NCI-H2171 treated with DMSO at 0.1 percent for 48 hours (cell line): ENCODE results near the gene PERCC1.

Source experiments
- DNase-seq: peaks from one replicate; lab custom pipeline; 2025; lab: John Stamatoyannopoulos, UW

The PERCC1 gene

DNA sequence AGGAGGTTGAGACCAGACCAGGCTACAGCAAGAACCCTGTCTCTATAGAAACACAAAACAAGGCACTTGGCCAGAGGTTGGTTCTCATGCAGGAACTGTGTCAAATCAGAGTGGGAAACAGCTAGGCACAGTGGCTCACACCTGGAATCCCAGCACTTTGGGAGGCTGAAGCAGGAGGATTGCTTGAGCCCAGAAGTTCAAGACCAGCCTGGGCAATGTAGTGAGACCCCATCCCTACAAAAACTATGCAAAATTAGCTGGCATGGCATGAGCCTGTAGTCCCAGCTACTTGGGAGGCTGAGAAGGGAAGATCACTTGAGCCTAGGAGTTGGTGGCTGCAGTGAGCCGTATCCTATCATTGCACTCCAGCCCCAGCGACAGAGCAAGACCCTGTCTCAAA, 18.0 kb upstream of the PERCC1 start:
- DNase-seq: no peak

GRCh38 chr16:1413684-1414531, 17.0 kb upstream of the PERCC1 start:
- peak; percentile 42 for DNase-seq

GRCh38 chr16:1414532-1415260, 16.2 kb upstream of the PERCC1 start, which contains the start of gene UNKL:
UNKL (minus strand) TSS chr16:1414704; CDS start chr16:1414691, 13 bp downstream.
- peak; percentile 11 for DNase-seq

DNA sequence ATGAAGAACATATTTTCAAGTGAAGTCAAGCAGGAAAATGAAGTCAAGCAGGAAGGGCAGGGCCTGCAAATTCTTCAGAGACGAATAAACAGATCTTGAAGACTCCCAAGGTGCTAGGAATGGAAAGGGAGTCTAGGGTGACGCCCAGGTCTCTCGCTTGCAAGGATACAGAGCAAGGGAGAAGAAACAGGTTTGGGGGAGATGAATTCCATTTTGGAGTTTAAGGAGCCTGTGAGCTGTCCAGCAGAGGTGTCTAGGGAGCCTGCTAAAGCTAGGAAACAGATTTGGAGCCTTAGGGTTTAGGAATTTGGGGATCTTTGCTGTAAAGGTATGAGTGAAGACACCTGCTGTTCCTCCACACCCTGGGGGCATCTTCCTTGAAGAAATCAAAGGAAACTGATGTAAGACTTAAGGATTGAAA, 14.3 kb upstream of the PERCC1 start:
- no peak for DNase-seq

DNA sequence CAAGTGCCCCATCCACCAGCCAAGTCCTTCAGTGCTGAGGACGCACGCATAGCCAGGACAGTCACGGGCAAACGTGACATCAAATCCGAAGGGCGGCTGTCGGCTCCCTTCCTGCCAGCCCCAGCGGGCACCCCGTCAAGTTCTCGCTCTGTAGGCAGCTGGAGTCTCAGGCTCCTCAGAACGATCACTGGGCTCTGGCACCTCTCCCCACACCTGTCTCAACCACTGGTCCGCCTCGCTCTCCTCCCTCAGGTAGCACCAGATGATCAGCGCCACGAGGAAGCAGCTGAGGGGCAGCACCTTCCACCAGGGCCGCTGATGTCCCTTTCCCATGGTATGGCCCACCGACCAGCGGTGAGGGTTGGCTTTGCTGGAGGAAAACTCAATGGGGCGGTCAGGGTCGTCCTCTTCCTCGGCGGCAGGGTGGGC, 10.8 kb upstream of the PERCC1 start:
- no peak for DNase-seq

DNA sequence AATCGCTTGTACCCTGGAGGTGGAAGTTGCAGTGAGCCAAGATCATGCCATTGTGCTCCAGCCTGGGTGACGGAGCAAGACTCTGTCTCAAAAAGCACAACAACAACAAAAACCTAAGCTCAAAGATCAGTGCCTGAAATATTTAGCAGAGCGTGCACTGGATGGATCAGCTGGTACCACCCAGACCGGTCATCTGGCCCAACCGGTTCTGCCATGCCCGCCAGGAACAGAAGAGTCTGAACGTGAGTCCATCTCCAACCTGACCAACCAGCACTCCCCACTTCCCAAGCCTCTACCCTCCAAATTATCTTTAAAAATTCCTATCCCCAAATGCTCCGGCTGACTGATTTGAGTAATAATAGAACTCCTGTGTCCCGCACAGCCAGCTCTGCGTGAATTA, 8.8 kb upstream of the PERCC1 start:
- DNase-seq: no peak

- no peak for DNase-seq
Observed at GRCh38 chr16:1424028-1424427, 6.8 kb upstream of the PERCC1 start.

DNA sequence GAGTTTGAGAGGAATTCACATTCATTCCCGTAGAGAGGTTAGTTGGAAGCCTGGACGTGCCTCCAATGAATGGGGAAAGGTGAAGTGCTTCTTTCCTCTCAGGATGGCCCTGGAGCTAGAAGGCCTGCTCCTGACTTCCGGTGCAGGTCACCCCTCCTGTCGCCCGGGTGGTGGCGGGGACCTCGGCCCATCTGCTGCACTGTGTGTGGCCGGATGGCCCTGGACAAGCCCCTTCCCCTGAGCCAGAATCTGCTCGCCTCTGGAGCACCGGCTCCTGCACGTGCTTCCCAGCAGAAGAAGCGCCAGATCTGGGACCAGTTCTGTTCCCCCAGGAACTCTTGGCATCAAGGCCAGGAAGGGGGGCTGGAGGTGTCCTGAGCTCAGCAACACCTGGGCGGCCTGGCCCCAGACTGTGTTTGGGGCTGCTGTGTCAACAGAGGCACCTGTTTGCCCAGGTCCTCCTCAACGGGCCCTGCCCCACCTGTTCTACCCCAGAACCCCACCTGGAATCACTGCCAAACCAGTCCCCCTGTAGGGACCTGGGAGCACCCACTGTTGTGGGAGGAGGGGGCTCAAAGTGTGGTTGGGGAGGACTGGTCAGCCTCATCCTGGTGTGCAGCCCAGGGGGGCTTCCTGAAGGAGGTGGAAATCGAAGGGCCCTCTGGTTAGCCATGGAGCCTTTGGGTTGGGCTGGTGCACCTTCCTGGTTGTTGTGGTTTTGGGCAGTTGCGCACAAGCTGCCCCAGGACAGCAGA, 5.1 kb upstream of the PERCC1 start:
- no peak for DNase-seq

DNA sequence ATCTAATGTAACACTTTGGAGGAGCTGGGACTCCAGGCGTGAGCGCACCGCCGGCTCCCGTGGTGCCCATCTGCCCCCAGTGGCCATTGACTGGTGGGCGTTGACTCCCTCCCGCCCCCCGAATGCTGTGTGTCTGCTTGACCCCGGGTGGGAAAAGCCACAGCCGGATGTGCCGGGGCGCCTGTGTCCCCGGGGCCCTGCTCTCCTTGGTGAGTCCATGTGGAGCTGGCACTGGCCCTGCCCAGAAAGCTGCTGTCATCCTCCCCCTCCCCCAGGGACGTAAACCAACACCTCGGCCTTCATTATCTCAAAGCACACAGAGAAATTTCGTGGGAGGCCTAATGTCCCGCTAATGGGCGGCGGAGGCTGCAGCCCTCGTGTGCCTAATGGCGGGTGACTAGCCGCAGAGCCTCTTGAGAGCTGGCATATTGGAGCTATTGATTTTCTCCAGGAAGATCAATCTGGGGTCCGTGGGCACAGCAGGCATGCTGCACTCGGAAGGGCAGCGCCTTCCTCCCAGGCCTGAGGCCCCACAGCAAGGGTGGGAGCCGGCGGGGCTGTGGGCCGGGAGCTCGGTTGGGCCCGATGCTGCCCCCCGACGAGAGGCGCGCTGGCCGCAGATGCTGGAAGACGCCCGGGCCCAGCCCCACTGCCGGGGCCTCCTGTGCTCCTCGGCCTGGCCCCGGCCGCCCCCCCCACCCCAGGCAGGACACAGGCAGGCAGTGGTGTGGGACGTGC, 4.0 kb upstream of the PERCC1 start:
- DNase-seq: peak; percentile 64

- no peak for DNase-seq
Observed at GRCh38 chr16:1427473-1428461, 3.1 kb upstream of the PERCC1 start.

DNA sequence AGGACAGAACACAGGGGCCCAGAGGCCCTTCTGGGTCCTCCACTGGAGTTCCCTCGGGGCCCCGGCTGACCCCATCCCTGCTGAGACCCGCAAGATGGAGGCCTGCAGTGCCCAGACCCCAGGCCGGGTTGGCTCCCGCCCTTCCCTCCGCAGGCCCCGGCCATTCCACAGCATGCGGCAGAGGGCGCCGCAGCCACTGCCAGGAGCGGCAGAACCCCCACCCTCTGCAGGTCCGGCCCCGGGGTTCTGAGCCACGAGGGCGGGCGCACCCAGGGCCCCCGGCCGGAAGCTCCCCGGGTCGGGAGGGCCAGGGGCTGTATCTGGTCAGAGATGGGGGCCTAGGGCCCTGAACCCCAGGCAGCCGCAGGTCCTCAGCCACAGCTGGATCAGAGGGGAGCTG, 2.4 kb upstream of the PERCC1 start:
- DNase-seq: no peak

DNA sequence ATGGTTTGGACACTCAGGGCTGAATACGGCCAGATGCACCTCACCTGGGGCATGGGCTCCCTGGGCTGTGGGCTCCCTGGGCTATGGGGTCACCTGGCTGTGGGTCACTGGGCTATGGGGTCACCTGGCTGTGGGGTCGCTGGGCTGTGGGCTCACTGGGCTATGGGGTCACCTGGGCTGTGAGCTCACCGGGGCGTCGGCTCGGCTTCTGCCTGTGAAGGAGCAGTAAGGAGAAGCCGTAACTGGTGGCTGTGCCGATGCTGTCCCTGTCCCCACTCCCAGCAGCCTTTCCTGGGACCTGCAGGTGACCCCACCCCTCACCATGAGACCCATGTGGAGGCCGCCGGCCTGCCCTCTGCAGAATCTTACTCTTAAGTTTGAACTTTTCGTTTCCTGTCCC, 1.9 kb upstream of the PERCC1 start:
- no peak for DNase-seq

GRCh38 chr16:1429631-1430030, 1.2 kb upstream of the PERCC1 start:
- DNase-seq: no peak

DNA sequence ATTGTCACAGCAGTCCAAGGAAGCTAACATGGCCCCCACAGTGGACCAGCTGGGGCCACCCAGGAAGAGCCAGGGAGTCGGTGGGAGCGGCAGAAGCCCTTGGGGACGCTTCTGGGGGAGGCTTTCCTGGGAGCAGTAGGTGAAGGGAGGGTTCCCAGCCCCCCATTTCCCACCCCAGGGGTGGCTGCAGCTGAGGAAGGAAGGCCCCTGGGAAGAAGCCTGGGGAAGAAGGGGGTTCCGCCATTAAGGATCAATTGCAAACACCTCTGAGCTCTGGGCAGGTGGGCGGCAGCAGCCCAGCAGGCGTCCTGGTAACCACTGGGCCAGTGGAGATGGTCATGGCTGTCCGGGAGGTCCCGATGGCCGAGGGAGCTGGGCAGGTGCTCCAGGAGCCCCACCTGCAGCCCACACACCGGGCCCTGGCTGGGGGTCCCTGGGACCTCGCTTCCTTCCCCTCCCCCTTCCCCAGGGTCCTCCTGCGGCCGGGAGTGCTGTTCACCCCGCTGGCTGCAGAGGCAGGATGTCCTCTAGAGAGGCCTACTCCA, 592 bp upstream of the PERCC1 start:
- no peak for DNase-seq

GRCh38 chr16:1431497-1432270, 806 bp downstream of the PERCC1 start:
- DNase-seq: no peak

DNA sequence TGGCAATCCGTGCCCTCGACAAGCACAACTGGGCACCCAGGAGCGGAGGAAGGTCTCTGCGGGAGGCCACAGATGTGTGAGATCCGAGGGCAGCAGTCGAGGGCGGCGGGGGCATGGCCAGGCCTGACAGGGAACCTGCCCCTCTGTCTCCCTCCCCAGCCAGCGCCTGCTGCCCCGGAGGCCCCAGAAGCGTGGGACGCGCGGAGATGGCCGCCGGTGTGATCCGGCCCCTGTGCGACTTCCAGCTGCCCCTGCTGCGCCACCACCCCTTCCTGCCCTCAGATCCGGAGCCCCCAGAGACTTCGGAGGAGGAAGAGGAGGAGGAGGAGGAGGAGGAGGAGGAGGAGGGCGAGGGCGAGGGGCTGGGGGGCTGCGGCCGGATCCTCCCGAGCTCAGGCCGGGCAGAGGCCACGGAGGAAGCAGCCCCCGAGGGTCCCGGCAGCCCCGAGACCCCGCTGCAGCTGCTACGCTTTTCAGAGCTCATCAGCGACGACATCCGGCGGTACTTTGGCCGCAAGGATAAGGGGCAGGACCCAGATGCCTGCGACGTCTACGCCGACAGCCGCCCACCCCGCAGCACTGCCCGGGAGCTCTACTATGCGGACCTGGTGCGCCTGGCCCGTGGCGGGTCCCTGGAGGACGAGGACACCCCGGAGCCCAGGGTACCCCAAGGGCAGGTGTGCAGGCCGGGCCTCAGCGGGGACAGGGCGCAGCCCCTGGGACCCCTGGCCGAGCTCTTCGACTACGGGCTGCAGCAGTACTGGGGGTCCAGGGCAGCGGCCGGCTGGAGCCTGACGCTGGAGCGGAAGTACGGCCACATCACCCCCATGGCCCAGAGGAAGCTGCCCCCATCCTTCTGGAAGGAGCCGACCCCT, 1.7 kb downstream of the PERCC1 start:
- DNase-seq: no peak

GRCh38 chr16:1433263-1433560, 2.3 kb downstream of the PERCC1 start:
- DNase-seq: no peak

DNA sequence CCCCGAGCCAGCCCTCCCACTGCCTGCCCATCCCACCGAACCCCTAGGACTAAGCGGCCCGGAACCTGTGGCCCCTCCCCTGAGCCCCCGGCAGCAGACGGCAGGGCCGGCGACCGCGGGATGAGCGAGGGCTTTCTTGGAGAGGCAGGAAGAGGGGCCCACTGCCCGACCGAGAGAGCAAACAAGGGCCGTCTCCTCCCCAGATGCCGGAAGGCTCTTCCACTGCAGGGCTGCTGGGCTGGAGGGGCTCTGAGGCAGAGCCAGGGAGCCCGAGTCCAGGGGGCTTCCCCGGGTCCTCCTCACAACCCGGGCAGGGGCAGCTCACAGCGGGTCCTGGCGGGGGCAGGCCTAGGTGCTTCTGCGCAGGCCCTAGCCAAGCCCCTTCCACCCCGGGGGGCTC, 2.9 kb downstream of the PERCC1 start:
- DNase-seq: no peak
